Endodermal cell (in vitro differentiated cells): ENCODE results near the gene SH3GL1. TPM values are rescaled to one million over a fixed set of nuclear protein-coding genes. Genes with fewer than 3 reads are reported as not detected.

Source experiments
- DNase-seq: peaks from one replicate; pipeline ENCODE4 v3.0.0-alpha.2; 2017
- H3K27ac ChIP-seq: 2 replicates; pipeline ENCODE4 v1.5.1; 2013; ENCODE audit warnings: mild to moderate bottlenecking, low read depth, low read length, moderate library complexity
- H3K27me3 ChIP-seq: 2 replicates; pipeline ENCODE4 v1.6.1; 2013; ENCODE audit warnings: mild to moderate bottlenecking, low read length, moderate library complexity; ENCODE audit not compliant: insufficient read depth, control insufficient read depth, poor library complexity, severe bottlenecking
- H3K36me3 ChIP-seq: 2 replicates; pipeline ENCODE4 v1.7.0; 2013; ENCODE audit warnings: mild to moderate bottlenecking, low read length, moderate library complexity; ENCODE audit not compliant: control insufficient read depth, insufficient read depth
- H3K4me1 ChIP-seq: one replicate; pipeline ENCODE4 v1.7.0; 2013; ENCODE audit warnings: low read length; ENCODE audit not compliant: control insufficient read depth, insufficient read depth
- H3K4me3 ChIP-seq: 2 replicates; pipeline ENCODE4 v1.5.1; 2013; ENCODE audit warnings: mild to moderate bottlenecking, low read length, moderate library complexity
- H3K9ac ChIP-seq: 2 replicates; pipeline ENCODE4 v1.6.1; 2013; ENCODE audit warnings: mild to moderate bottlenecking, low read length, moderate library complexity; ENCODE audit not compliant: poor library complexity, severe bottlenecking; ENCODE audit errors: extremely low read depth
- H3K9me3 ChIP-seq: 2 replicates; pipeline ENCODE4 v1.6.1; 2013; ENCODE audit warnings: mild to moderate bottlenecking, low read length, moderate library complexity; ENCODE audit not compliant: control insufficient read depth
- H3K27ac Mint-ChIP-seq: 2 replicates; pipeline ENCODE4 v1.8.0; 2020; ENCODE audit warnings: mixed read lengths
- H3K27me3 Mint-ChIP-seq: 2 replicates; pipeline ENCODE4 v1.8.0; 2021; ENCODE audit warnings: mild to moderate bottlenecking, mixed read lengths; ENCODE audit not compliant: insufficient read depth
- H3K36me3 Mint-ChIP-seq: 2 replicates; pipeline ENCODE4 v1.8.0; 2020; ENCODE audit warnings: low read depth, mixed read lengths
- H3K4me1 Mint-ChIP-seq: 2 replicates; pipeline ENCODE4 v1.8.0; 2020; ENCODE audit warnings: mixed read lengths
- H3K4me3 Mint-ChIP-seq: 2 replicates; pipeline ENCODE4 v1.8.0; 2020; ENCODE audit warnings: mild to moderate bottlenecking, moderate library complexity, mixed read lengths
- H3K9me3 Mint-ChIP-seq: 2 replicates; pipeline ENCODE4 v1.8.0; 2020; ENCODE audit warnings: mild to moderate bottlenecking, mixed read lengths
- WGBS, 2 experiments: methylation state at CpG; one replicate each; pipeline versions ENCODE4 v1.1.5 to v1.1.7; 2013; ENCODE audit warnings: missing lambda C conversion rate in 2 of 2, mixed read lengths in 1 of 2; ENCODE audit not compliant: insufficient coverage in 1 of 2, insufficient read length in 1 of 2; 5-methylcytosine and 5-hydroxymethylcytosine counted together
- total RNA-seq, 2 donors: library from RNA; stranded (reverse); fragmentation: NEBNext Ultra II Directional in 1 of 2; extraction: Animal tissue kit (Norgen Biotek cat#: 25700) in 1 of 2; gene quantifications; 2 replicates in 1 of 2; 3 replicates in 1 of 2; pipeline ENCODE4 v1.2.1, GENCODE V29; 2021
- TF ChIP-seq, protein P1 (sequence below): fragments of 200-600 bp; sonication (generic); conservative IDR thresholded peaks from 2 replicates; pipeline ENCODE4 v1.5.0; 2021; ENCODE audit warnings: antibody characterized with exemption, mild to moderate bottlenecking

SH3GL1 gene
- total RNA-seq, 2 donors from 2014 or later, result 76.8 to 77.0 TPM

DNA sequence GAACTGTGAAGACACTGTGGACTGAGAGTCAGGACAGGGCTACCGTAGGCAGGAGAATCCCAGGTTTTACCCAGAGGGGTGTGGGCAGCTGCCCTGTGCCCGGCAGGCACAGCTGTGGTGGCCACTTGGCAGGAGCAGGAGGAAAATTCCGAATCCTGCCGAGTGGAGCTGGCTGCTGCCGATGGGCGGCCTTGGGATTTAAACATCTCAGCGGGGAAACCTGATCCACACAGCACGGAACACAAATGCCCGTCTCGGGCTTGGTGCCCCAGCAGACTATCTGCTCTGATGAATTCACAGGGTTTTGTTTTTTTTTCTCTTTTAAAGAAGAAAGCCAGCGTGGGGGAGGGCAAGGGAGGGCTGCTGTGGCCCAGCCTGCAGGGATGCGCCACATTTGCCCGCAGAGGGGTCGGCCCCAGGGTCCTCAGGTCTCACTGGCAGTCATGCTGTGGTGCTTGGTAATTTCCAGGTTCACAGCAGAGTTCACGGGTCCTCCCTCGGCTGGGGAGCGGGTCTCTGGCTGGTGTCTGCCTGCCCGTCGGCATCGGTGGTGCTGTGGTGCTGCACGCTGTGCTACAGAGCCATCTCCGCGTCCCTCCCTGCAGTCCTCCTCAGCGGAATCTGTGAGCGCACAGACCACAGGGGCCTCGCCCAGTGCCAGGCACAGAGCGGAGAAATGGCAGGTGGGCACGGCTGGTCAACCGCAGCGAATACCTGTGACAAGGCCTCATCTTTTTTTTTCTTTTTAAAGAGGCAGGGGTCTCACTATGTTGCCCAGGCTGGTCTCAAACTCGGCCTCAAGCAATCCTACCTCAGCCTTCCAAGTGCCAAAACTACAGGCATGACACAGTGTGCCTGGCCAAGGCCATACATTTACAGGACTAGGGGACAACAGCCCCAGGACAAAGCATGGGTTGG is 28.8 kb downstream of the SH3GL1 start:
- no peak overlapping the region for H3K4me3 Mint-ChIP-seq
- no peak overlapping the region for H3K27ac ChIP-seq
- DNase-seq, result peak; percentile 30
- no peak overlapping the region for H3K4me3 ChIP-seq
- H3K36me3 Mint-ChIP-seq, result peaks cover 6% of the 10 kb centered on the region
- peaks cover 2% of the 10 kb centered on the region for H3K36me3 ChIP-seq
- no peak overlapping the region for H3K9ac ChIP-seq
- no peaks in the 10 kb centered on the region for H3K27me3 Mint-ChIP-seq
- H3K27me3 ChIP-seq, result no peaks in the 10 kb centered on the region
- H3K4me1 ChIP-seq, result peaks cover 3% of the 10 kb centered on the region
- H3K9me3 Mint-ChIP-seq, result no peaks in the 10 kb centered on the region
- no peak overlapping the region for H3K27ac Mint-ChIP-seq
- WGBS, 2 experiments, result 92 to 93% methylated on average over 28 to 31 of the region's 31 CpGs
- H3K9me3 ChIP-seq, result no peaks in the 10 kb centered on the region
- peaks cover 26% of the 10 kb centered on the region for H3K4me1 Mint-ChIP-seq
- TF ChIP-seq, protein P1, sequence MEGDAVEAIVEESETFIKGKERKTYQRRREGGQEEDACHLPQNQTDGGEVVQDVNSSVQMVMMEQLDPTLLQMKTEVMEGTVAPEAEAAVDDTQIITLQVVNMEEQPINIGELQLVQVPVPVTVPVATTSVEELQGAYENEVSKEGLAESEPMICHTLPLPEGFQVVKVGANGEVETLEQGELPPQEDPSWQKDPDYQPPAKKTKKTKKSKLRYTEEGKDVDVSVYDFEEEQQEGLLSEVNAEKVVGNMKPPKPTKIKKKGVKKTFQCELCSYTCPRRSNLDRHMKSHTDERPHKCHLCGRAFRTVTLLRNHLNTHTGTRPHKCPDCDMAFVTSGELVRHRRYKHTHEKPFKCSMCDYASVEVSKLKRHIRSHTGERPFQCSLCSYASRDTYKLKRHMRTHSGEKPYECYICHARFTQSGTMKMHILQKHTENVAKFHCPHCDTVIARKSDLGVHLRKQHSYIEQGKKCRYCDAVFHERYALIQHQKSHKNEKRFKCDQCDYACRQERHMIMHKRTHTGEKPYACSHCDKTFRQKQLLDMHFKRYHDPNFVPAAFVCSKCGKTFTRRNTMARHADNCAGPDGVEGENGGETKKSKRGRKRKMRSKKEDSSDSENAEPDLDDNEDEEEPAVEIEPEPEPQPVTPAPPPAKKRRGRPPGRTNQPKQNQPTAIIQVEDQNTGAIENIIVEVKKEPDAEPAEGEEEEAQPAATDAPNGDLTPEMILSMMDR, result no peak

DNA sequence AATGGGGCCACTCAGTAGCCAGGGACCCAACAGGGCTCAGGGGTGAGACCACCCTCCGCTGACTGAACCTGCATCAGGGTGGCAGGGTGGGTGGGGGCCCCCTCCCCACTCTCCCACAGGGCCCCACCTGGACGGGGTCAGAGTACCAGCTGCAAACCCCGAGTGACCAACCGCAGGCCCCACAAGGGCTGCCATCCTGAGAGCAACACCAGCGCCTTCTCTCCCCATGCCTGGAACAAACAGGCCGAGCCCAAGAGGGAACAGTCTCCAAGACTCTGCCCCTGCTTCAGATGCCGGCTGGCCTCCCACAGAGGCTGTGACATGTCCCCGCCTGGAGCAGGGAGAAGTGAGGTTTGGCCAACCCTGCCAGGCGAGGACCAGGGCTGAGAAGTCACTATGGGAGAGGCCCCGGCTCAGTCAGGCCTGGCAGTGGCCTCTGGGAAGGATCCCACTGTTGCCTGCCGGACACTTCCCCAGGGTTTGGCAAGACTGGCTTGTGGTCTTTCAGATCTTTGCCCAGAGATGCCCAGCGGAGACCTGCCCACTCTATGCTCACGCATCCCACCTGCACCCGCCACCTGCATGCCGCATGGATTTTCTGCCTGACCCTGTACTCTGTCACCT is 29.8 kb downstream of the SH3GL1 start:
- TF ChIP-seq, protein P1, result no peak
- Histone ChIP-seq H3K27me3 (no peaks in the 10 kb centered on the region), H3K4me1 (peaks cover 2% of the 10 kb centered on the region), H3K9ac (no peak overlapping the region), H3K36me3 (peaks cover 9% of the 10 kb centered on the region), H3K4me3 (no peak overlapping the region), H3K9me3 (no peaks in the 10 kb centered on the region), H3K27ac (peak overlapping the region; percentile 44)
- peaks cover 17% of the 10 kb centered on the region for H3K4me1 Mint-ChIP-seq
- H3K36me3 Mint-ChIP-seq, result peaks cover 6% of the 10 kb centered on the region
- 93% methylated on average over 8 to 15 of the region's 15 CpGs for WGBS, 2 experiments
- H3K4me3 Mint-ChIP-seq, result no peak overlapping the region
- no peaks in the 10 kb centered on the region for H3K9me3 Mint-ChIP-seq
- H3K27me3 Mint-ChIP-seq, result no peaks in the 10 kb centered on the region
- H3K27ac Mint-ChIP-seq, result no peak overlapping the region
- DNase-seq, result peak; percentile 51

DNA sequence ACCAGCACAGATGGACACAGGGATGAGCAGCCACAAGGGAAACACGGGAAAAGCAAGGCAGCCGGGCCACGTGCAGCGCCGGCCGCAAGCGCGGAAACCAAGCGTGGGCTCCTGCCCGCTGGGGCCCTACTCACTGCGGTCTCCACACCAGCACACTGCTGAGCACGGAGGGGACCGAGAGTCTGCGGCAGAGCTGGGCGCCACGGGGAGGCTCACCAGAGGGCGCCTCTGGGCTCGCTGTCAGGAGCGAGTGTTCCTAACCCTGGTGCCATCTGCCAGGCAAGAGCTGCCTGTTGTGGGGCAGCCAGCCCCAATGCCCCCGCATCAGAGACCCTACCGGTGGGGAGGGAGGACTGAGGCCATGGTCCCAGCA is 30.5 kb downstream of the SH3GL1 start:
- TF ChIP-seq, protein P1, result peak; percentile 68
- H3K27ac Mint-ChIP-seq, result peak overlapping the region; percentile 80
- peaks cover 16% of the 10 kb centered on the region for H3K36me3 ChIP-seq
- H3K27me3 Mint-ChIP-seq, result no peaks in the 10 kb centered on the region
- no peaks in the 10 kb centered on the region for H3K9me3 Mint-ChIP-seq
- 83 to 84% methylated on average over 16 to 21 of the region's 21 CpGs for WGBS, 2 experiments
- no peaks in the 10 kb centered on the region for H3K27me3 ChIP-seq
- H3K36me3 Mint-ChIP-seq, result peaks cover 8% of the 10 kb centered on the region
- peak overlapping the region; percentile 32 for H3K27ac ChIP-seq
- H3K9ac ChIP-seq, result no peak overlapping the region
- H3K4me3 Mint-ChIP-seq, result no peak overlapping the region
- no peak overlapping the region for H3K4me3 ChIP-seq
- DNase-seq, result peak; percentile 87
- peaks cover 14% of the 10 kb centered on the region for H3K4me1 Mint-ChIP-seq
- no peaks in the 10 kb centered on the region for H3K9me3 ChIP-seq
- H3K4me1 ChIP-seq, result no peaks in the 10 kb centered on the region
